Measurements from ENCODE around the gene TRMT1. TPM values are rescaled to one million over a fixed set of nuclear protein-coding genes. Genes with fewer than 3 reads are reported as not detected.
"Not testable (repeated sequence)": the region's sequence is repeated elsewhere in the genome, so short reads cannot be mapped to it uniquely, and the experiment has no call there.

TRMT1 gene
- total RNA-seq, 1 donor from 2014 or later: 15.8 TPM

GRCh38 chr19:13150931-13151604 lies 34.5 kb upstream of the TRMT1 start:
- DNase-seq (ENCODE audit: low spot score) (peak; percentile 70), ATAC-seq (no peak)

GRCh38 chr19:13150187-13150930 lies 33.8 kb upstream of the TRMT1 start, which contains the start of the genes IER2 and STX10:
TSS of gene IER2 (plus strand) at chr19:13150411. CDS start at chr19:13153187, 2,776 bp downstream.
TSS of gene STX10 (minus strand) at chr19:13150375. CDS start at chr19:13150173, 202 bp downstream.
- DNase-seq (ENCODE audit: low spot score): peak; percentile 97
- peak; percentile 64 for ATAC-seq

GRCh38 chr19:13149628-13150186 lies 33.2 kb upstream of the TRMT1 start:
- ATAC-seq (peak; percentile 3), DNase-seq (ENCODE audit: low spot score) (peak; percentile 72)

GRCh38 chr19:13149173-13149627 lies 32.7 kb upstream of the TRMT1 start:
- ATAC-seq; DNase-seq (ENCODE audit: low spot score): not testable (repeated sequence)

GRCh38 chr19:13146763-13147563 lies 30.4 kb upstream of the TRMT1 start:
- ATAC-seq: no peak
- no peak for DNase-seq (ENCODE audit: low spot score)

GRCh38 chr19:13139633-13140311 lies 23.2 kb upstream of the TRMT1 start:
- no peak for DNase-seq (ENCODE audit: low spot score)
- no peak for ATAC-seq

- ATAC-seq (peak; percentile 21), DNase-seq (ENCODE audit: low spot score) (no peak)
Measured at GRCh38 chr19:13138916-13139198, 22.3 kb upstream of the TRMT1 start.

GRCh38 chr19:13138171-13138915 lies 21.8 kb upstream of the TRMT1 start:
- no peak for DNase-seq (ENCODE audit: low spot score)
- ATAC-seq: no peak

- DNase-seq (ENCODE audit: low spot score): no peak
- ATAC-seq: no peak
Measured at GRCh38 chr19:13137290-13137794, 20.8 kb upstream of the TRMT1 start.

GRCh38 chr19:13135068-13136062 lies 18.8 kb upstream of the TRMT1 start:
- ATAC-seq: no peak
- no peak for DNase-seq (ENCODE audit: low spot score)

- DNase-seq (ENCODE audit: low spot score): no peak
- ATAC-seq: no peak
Measured at GRCh38 chr19:13134626-13135025, 18.1 kb upstream of the TRMT1 start.

- ATAC-seq: no peak
Measured at GRCh38 chr19:13133241-13133870, 16.8 kb upstream of the TRMT1 start.

GRCh38 chr19:13132471-13133180 lies 16.1 kb upstream of the TRMT1 start:
- no peak for ATAC-seq
- DNase-seq (ENCODE audit: low spot score): no peak

More at GRCh38 chr19:13133241-13133870, 16.8 kb upstream of the TRMT1 start:
- DNase-seq (ENCODE audit: low spot score): no peak

GRCh38 chr19:13130886-13131490 lies 14.4 kb upstream of the TRMT1 start:
- DNase-seq (ENCODE audit: low spot score) (no peak), ATAC-seq (no peak)

GRCh38 chr19:13129384-13129783 lies 12.8 kb upstream of the TRMT1 start:
- no peak for ATAC-seq
- DNase-seq (ENCODE audit: low spot score): no peak

GRCh38 chr19:13128583-13128982 lies 12.0 kb upstream of the TRMT1 start:
- DNase-seq (ENCODE audit: low spot score) (peak; percentile 78), ATAC-seq (peak; percentile 94)
